IPS-15b (cell line): ENCODE data around the gene DUSP8.

Experiments
- H3K27me3 ChIP-seq: one replicate; pipeline ENCODE4 v1.6.1; 2013; ENCODE audit warnings: low read length; ENCODE audit not compliant: control insufficient read depth, insufficient read depth
- H3K36me3 ChIP-seq: one replicate; pipeline ENCODE4 v1.6.1; 2013; ENCODE audit warnings: low read length; ENCODE audit not compliant: control insufficient read depth, insufficient read depth
- H3K4me1 ChIP-seq: one replicate; pipeline ENCODE4 v1.6.1; 2013; ENCODE audit warnings: mild to moderate bottlenecking, low read length; ENCODE audit not compliant: control insufficient read depth, insufficient read depth
- H3K4me3 ChIP-seq: one replicate; pipeline ENCODE4 v1.5.1; 2013; ENCODE audit warnings: low read depth, low read length
- H3K9ac ChIP-seq: one replicate; pipeline ENCODE4 v1.6.1; 2013; ENCODE audit warnings: low read depth, mild to moderate bottlenecking, low read length
- H3K9me3 ChIP-seq: one replicate; pipeline ENCODE4 v1.6.1; 2013; ENCODE audit warnings: mild to moderate bottlenecking, low read length; ENCODE audit not compliant: control insufficient read depth, insufficient read depth

The DUSP8 gene

GRCh38 chr11:1556278-1556902 lies 15.7 kb downstream of the DUSP8 start:
- H3K9ac ChIP-seq: no peak overlapping the region
- no peak overlapping the region for H3K4me3 ChIP-seq
- peaks cover 2% of the 10 kb centered on the region for H3K27me3 ChIP-seq
- H3K36me3 ChIP-seq: peaks cover 14% of the 10 kb centered on the region
- H3K4me1 ChIP-seq: peaks cover 3% of the 10 kb centered on the region
- no peaks in the 10 kb centered on the region for H3K9me3 ChIP-seq

GRCh38 chr11:1555713-1556153 lies 16.3 kb downstream of the DUSP8 start:
- Histone ChIP-seq H3K9ac (no peak overlapping the region), H3K4me1 (peaks cover 3% of the 10 kb centered on the region), H3K36me3 (peaks cover 13% of the 10 kb centered on the region), H3K9me3 (no peaks in the 10 kb centered on the region), H3K27me3 (peaks cover 2% of the 10 kb centered on the region), H3K4me3 (no peak overlapping the region)

- Histone ChIP-seq H3K9me3 (no peaks in the 10 kb centered on the region), H3K9ac (no peak overlapping the region), H3K4me1 (peaks cover 3% of the 10 kb centered on the region), H3K4me3 (no peak overlapping the region), H3K36me3 (peaks cover 13% of the 10 kb centered on the region), H3K27me3 (peaks cover 2% of the 10 kb centered on the region)
Observed at GRCh38 chr11:1554981-1555712, 16.9 kb downstream of the DUSP8 start.

GRCh38 chr11:1553808-1554594 lies 18.1 kb downstream of the DUSP8 start:
- Histone ChIP-seq H3K27me3 (peaks cover 6% of the 10 kb centered on the region), H3K4me1 (peaks cover 3% of the 10 kb centered on the region), H3K4me3 (no peak overlapping the region), H3K36me3 (peaks cover 7% of the 10 kb centered on the region), H3K9ac (no peak overlapping the region), H3K9me3 (no peaks in the 10 kb centered on the region)

- H3K27me3 ChIP-seq: peaks cover 24% of the 10 kb centered on the region
- H3K4me1 ChIP-seq: peaks cover 5% of the 10 kb centered on the region
- H3K9ac ChIP-seq: no peak overlapping the region
Observed at GRCh38 chr11:1549338-1550330, 22.4 kb downstream of the DUSP8 start.

GRCh38 chr11:1548221-1549070 lies 23.6 kb downstream of the DUSP8 start:
- H3K27me3 ChIP-seq: peaks cover 26% of the 10 kb centered on the region
- no peaks in the 10 kb centered on the region for H3K36me3 ChIP-seq
- peak overlapping the region; percentile 45 for H3K4me3 ChIP-seq
- H3K9me3 ChIP-seq: no peaks in the 10 kb centered on the region
- peaks cover 3% of the 10 kb centered on the region for H3K4me1 ChIP-seq
- no peak overlapping the region for H3K9ac ChIP-seq

More at GRCh38 chr11:1549338-1550330, 22.4 kb downstream of the DUSP8 start:
- H3K4me3 ChIP-seq: no peak overlapping the region
- no peaks in the 10 kb centered on the region for H3K9me3 ChIP-seq
- H3K36me3 ChIP-seq: no peaks in the 10 kb centered on the region

GRCh38 chr11:1547467-1548098 lies 24.5 kb downstream of the DUSP8 start:
- peak overlapping the region; percentile 12 for H3K9ac ChIP-seq
- H3K36me3 ChIP-seq: no peaks in the 10 kb centered on the region
- peak overlapping the region; percentile 64 for H3K4me3 ChIP-seq
- H3K9me3 ChIP-seq: no peaks in the 10 kb centered on the region
- peaks cover 3% of the 10 kb centered on the region for H3K4me1 ChIP-seq
- H3K27me3 ChIP-seq: peaks cover 24% of the 10 kb centered on the region

GRCh38 chr11:1546536-1547466 lies 25.3 kb downstream of the DUSP8 start:
- H3K4me1 ChIP-seq: peaks cover 3% of the 10 kb centered on the region
- H3K27me3 ChIP-seq: peaks cover 24% of the 10 kb centered on the region
- H3K36me3 ChIP-seq: no peaks in the 10 kb centered on the region
- H3K9ac ChIP-seq: no peak overlapping the region
- H3K9me3 ChIP-seq: no peaks in the 10 kb centered on the region
- H3K4me3 ChIP-seq: peak overlapping the region; percentile 64

GRCh38 chr11:1546077-1546535 lies 26.0 kb downstream of the DUSP8 start:
- peaks cover 3% of the 10 kb centered on the region for H3K4me1 ChIP-seq
- H3K9me3 ChIP-seq: no peaks in the 10 kb centered on the region
- peak overlapping the region; percentile 64 for H3K4me3 ChIP-seq
- peaks cover 24% of the 10 kb centered on the region for H3K27me3 ChIP-seq
- H3K36me3 ChIP-seq: no peaks in the 10 kb centered on the region
- no peak overlapping the region for H3K9ac ChIP-seq
